DOHH2 (cell line): Measurements from ENCODE around the gene NEK3.
"Not testable (repeated sequence)": the region's sequence is repeated elsewhere in the genome, so short reads cannot be mapped to it uniquely, and the experiment has no call there.

ENCODE experiments used
- CTCF ChIP-seq: fragments of 200-600 bp; sonication (generic); IDR thresholded peaks from one replicate; pipeline ENCODE4 v1.5.1; 2014; ENCODE audit warnings: antibody characterized with exemption, mild to moderate bottlenecking, low read depth, low read length; ENCODE audit not compliant: poor library complexity, severe bottlenecking
- EZH2phosphoT487 ChIP-seq: fragments of 200-600 bp; sonication (generic); IDR thresholded peaks from 2 replicates; pipeline ENCODE4 v1.6.1; 2017; ENCODE audit warnings: borderline replicate concordance, mild to moderate bottlenecking, antibody characterized with exemption, low read length, moderate library complexity, mixed read lengths

GRCh38 chr13:52163878-52164277 is 4.5 kb upstream of the NEK3 start:
- not testable (repeated sequence) for TF ChIP-seq CTCF, EZH2phosphoT487
